Hepatocyte (in vitro differentiated cells): ENCODE measurements around the gene PRKCA. TPM values are rescaled to one million over a fixed set of nuclear protein-coding genes. Genes with fewer than 3 reads are reported as not detected.

Experiments used
- DNase-seq: peaks from one replicate; pipeline ENCODE4 v3.0.0-alpha.2; 2016; ENCODE audit warnings: low spot score
- H2AFZ ChIP-seq: fragments of 200-600 bp; sonication (generic); 2 replicates; pipeline ENCODE4 v1.6.0; 2016; ENCODE audit warnings: antibody characterized with exemption, mild to moderate bottlenecking
- H3K27ac ChIP-seq: fragments of 200-600 bp; sonication (generic); 2 replicates; pipeline ENCODE4 v1.5.1; 2016; ENCODE audit warnings: mild to moderate bottlenecking
- H3K27me3 ChIP-seq: fragments of 200-600 bp; sonication (generic); 2 replicates; pipeline ENCODE4 v1.6.1; 2016
- H3K36me3 ChIP-seq: fragments of 200-600 bp; sonication (generic); replicated peaks from 2 replicates; pipeline ENCODE4 v1.5.1; 2016; ENCODE audit warnings: low read depth; ENCODE audit not compliant: insufficient read depth
- H3K4me1 ChIP-seq: fragments of 200-600 bp; sonication (generic); 2 replicates; pipeline ENCODE4 v1.5.1; 2016; ENCODE audit warnings: mild to moderate bottlenecking, moderate library complexity; ENCODE audit not compliant: insufficient read depth
- H3K4me2 ChIP-seq: fragments of 200-600 bp; sonication (generic); 2 replicates; pipeline ENCODE4 v1.6.0; 2016
- H3K4me3 ChIP-seq: fragments of 200-600 bp; sonication (generic); 2 replicates; pipeline ENCODE4 v1.5.1; 2016; ENCODE audit warnings: mild to moderate bottlenecking
- H3K79me2 ChIP-seq: fragments of 200-600 bp; sonication (generic); 2 replicates; pipeline ENCODE4 v1.6.0; 2017; ENCODE audit warnings: mild to moderate bottlenecking
- H3K9me2 ChIP-seq: fragments of 200-600 bp; sonication (generic); replicated peaks from 2 replicates; pipeline ENCODE4 v1.6.0; 2017; ENCODE audit warnings: mild to moderate bottlenecking; ENCODE audit not compliant: insufficient read depth
- H3K9me3 ChIP-seq: fragments of 200-600 bp; sonication (generic); 2 replicates; pipeline ENCODE4 v1.5.1; 2016; ENCODE audit warnings: low read depth, mild to moderate bottlenecking
- H4K20me1 ChIP-seq: fragments of 200-600 bp; sonication (generic); 2 replicates; pipeline ENCODE4 v1.6.0; 2016; ENCODE audit warnings: mild to moderate bottlenecking; ENCODE audit not compliant: insufficient read depth, poor library complexity, severe bottlenecking
- EZH2 ChIP-seq: fragments of 200-600 bp; sonication (generic); IDR thresholded peaks from 2 replicates; pipeline ENCODE4 v1.6.1; 2016; ENCODE audit warnings: antibody characterized with exemption, mild to moderate bottlenecking, borderline replicate concordance
- EZH2phosphoT487 ChIP-seq: fragments of 200-600 bp; sonication (generic); IDR thresholded peaks from one replicate; pipeline ENCODE4 v1.6.1; 2018; ENCODE audit warnings: antibody characterized with exemption, mild to moderate bottlenecking, low read depth, moderate library complexity; ENCODE audit not compliant: unreplicated experiment, severe bottlenecking
- WGBS: methylation state at CpG from one replicate; pipeline ENCODE4 v1.1.6; 2016; ENCODE audit warnings: low lambda C conversion rate; ENCODE audit errors: missing lambda C conversion rate; 5-methylcytosine and 5-hydroxymethylcytosine counted together
- polyA plus RNA-seq: library from polyadenylated mRNA; unstranded; fragments of >200 nt; fragmentation: Nextera tagmentation; extraction: Ambion mirVana; gene quantifications from 2 replicates; pipeline ENCODE4 v1.2.1, GENCODE V29; 2016
- total RNA-seq: library from RNA; depleted of rRNA; stranded (reverse); fragments of >200 nt; gene quantifications from 2 replicates; pipeline ENCODE4 v1.2.3, GENCODE V29; 2014
- TF ChIP-seq, protein P1 (sequence below): fragments of 200-600 bp; sonication (generic); IDR thresholded peaks from 2 replicates; pipeline ENCODE4 v1.5.1; 2016; ENCODE audit warnings: antibody characterized with exemption, mild to moderate bottlenecking; ENCODE audit not compliant: poor library complexity

Gene PRKCA
- total and polyA plus RNA-seq, 2 experiments from 2014 or later, result 5.9 to 18.5 TPM

DNA sequence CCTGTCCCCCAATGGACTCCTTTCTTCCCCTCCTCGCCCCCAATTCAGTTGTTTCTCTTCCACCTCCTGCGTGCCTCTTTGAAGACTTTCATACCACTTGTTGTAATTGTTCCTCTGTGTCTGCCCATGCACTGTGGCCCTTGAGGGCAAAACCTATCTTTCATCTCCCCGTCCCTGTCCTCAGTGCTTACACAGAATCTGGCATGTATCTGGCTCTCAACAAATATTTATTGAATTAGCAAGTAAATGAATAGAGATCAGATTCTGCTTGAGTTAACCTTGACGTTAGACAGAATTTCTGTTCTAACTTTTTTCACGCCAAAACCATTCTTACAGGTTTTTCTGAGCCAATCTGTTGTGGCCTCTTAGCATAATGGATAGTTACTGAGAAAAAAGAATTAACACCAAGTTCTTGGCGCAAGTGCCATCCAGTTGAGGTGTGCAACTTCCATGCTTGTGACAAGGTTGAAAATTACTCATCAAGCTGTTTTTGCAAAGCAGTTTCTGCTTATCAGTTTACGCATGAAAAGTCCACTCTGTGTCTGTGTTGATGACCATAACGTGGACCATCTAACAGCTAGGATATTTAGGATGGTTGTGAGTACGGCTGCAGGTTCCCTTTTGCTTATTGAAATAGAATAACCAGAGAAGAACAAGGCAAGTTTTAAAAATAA is 215.1 kb downstream of the PRKCA start:
- TF ChIP-seq, protein P1, sequence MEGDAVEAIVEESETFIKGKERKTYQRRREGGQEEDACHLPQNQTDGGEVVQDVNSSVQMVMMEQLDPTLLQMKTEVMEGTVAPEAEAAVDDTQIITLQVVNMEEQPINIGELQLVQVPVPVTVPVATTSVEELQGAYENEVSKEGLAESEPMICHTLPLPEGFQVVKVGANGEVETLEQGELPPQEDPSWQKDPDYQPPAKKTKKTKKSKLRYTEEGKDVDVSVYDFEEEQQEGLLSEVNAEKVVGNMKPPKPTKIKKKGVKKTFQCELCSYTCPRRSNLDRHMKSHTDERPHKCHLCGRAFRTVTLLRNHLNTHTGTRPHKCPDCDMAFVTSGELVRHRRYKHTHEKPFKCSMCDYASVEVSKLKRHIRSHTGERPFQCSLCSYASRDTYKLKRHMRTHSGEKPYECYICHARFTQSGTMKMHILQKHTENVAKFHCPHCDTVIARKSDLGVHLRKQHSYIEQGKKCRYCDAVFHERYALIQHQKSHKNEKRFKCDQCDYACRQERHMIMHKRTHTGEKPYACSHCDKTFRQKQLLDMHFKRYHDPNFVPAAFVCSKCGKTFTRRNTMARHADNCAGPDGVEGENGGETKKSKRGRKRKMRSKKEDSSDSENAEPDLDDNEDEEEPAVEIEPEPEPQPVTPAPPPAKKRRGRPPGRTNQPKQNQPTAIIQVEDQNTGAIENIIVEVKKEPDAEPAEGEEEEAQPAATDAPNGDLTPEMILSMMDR, result no peak
- TF ChIP-seq EZH2phosphoT487 (no peak), EZH2 (no peak)
- H3K27me3 ChIP-seq, result no peaks in the 10 kb centered on the region
- WGBS, result 82% methylated on average over 9 of the region's 9 CpGs

GRCh38 chr17:66518108-66518507 is 215.7 kb downstream of the PRKCA start:
- Histone ChIP-seq H3K4me1 (peaks cover 11% of the 10 kb centered on the region), H2AFZ (no peak overlapping the region), H3K79me2 (no peaks in the 10 kb centered on the region), H3K36me3 (no peaks in the 10 kb centered on the region), H3K4me2 (no peak overlapping the region), H3K27me3 (no peaks in the 10 kb centered on the region), H4K20me1 (no peaks in the 10 kb centered on the region), H3K27ac (no peak overlapping the region), H3K9me3 (no peaks in the 10 kb centered on the region), H3K4me3 (no peak overlapping the region), H3K9me2 (no peaks in the 10 kb centered on the region)
- no peak for DNase-seq
- TF ChIP-seq EZH2phosphoT487 (no peak), EZH2 (no peak)
- TF ChIP-seq, protein P1, result no peak
- WGBS, result 95% methylated on average over 4 of the region's 4 CpGs

More for the DNA sequence above, 215.1 kb downstream of the PRKCA start:
- Histone ChIP-seq H2AFZ (no peak overlapping the region), H3K4me3 (no peak overlapping the region), H3K79me2 (no peaks in the 10 kb centered on the region), H3K36me3 (no peaks in the 10 kb centered on the region), H4K20me1 (no peaks in the 10 kb centered on the region), H3K9me2 (no peaks in the 10 kb centered on the region), H3K27ac (no peak overlapping the region), H3K9me3 (no peaks in the 10 kb centered on the region), H3K4me1 (peaks cover 9% of the 10 kb centered on the region), H3K4me2 (no peak overlapping the region)
- DNase-seq, result no peak

- H3K4me2 ChIP-seq, result no peak overlapping the region
- no peaks in the 10 kb centered on the region for H3K36me3 ChIP-seq
- H3K4me1 ChIP-seq, result peaks cover 16% of the 10 kb centered on the region
- no peaks in the 10 kb centered on the region for H3K9me3 ChIP-seq
- 84% methylated on average over 2 of the region's 2 CpGs for WGBS
- H3K4me3 ChIP-seq, result no peak overlapping the region
- no peak overlapping the region for H3K27ac ChIP-seq
- H3K9me2 ChIP-seq, result no peaks in the 10 kb centered on the region
- TF ChIP-seq EZH2 (no peak), EZH2phosphoT487 (no peak)
- TF ChIP-seq, protein P1, result no peak
- no peaks in the 10 kb centered on the region for H3K79me2 ChIP-seq
- no peak overlapping the region for H2AFZ ChIP-seq
- no peak for DNase-seq
- H4K20me1 ChIP-seq, result no peaks in the 10 kb centered on the region
- no peaks in the 10 kb centered on the region for H3K27me3 ChIP-seq
Observed at GRCh38 chr17:66518677-66519076, 216.3 kb downstream of the PRKCA start.
